Fibroblast of skin of back (primary cell): ENCODE measurements around the gene RTL1.

Experiments used
- DNase-seq: peaks from one replicate; pipeline ENCODE4 v3.0.0-alpha.2; 2013

Gene RTL1

GRCh38 chr14:100845341-100845740 lies 58.2 kb downstream of the RTL1 start:
- no peak for DNase-seq

- no peak for DNase-seq
These were observed 58.7 kb downstream of the RTL1 start for GRCh38 chr14:100844846-100845245.

- DNase-seq: no peak
These were observed 59.1 kb downstream of the RTL1 start for GRCh38 chr14:100844421-100844820.

- DNase-seq: no peak
These were observed 59.5 kb downstream of the RTL1 start for GRCh38 chr14:100844082-100844408.

- DNase-seq: peak; percentile 93
These were observed 60.7 kb downstream of the RTL1 start for GRCh38 chr14:100842799-100843198.

GRCh38 chr14:100841761-100842403 lies 61.6 kb downstream of the RTL1 start:
- no peak for DNase-seq

GRCh38 chr14:100841066-100841760 lies 62.3 kb downstream of the RTL1 start:
- DNase-seq: no peak

- no peak for DNase-seq
These were observed 63.0 kb downstream of the RTL1 start for GRCh38 chr14:100840286-100841065.

GRCh38 chr14:100839681-100840111 lies 63.8 kb downstream of the RTL1 start:
- DNase-seq: no peak

GRCh38 chr14:100839315-100839585 lies 64.3 kb downstream of the RTL1 start:
- DNase-seq: no peak

- no peak for DNase-seq
These were observed 64.8 kb downstream of the RTL1 start for GRCh38 chr14:100838493-100839314.

- no peak for DNase-seq
These were observed 65.6 kb downstream of the RTL1 start for GRCh38 chr14:100837805-100838350.

- DNase-seq: no peak
These were observed 66.3 kb downstream of the RTL1 start for GRCh38 chr14:100836941-100837804.

GRCh38 chr14:100836311-100836805 lies 67.2 kb downstream of the RTL1 start:
- no peak for DNase-seq

GRCh38 chr14:100835548-100836310 lies 67.8 kb downstream of the RTL1 start:
- DNase-seq: no peak

- no peak for DNase-seq
These were observed 68.6 kb downstream of the RTL1 start for GRCh38 chr14:100834794-100835547.

- DNase-seq: no peak
These were observed 69.3 kb downstream of the RTL1 start for GRCh38 chr14:100834082-100834793.

- DNase-seq: no peak
These were observed 71.1 kb downstream of the RTL1 start for GRCh38 chr14:100832311-100832960.

GRCh38 chr14:100830681-100831080 lies 72.8 kb downstream of the RTL1 start:
- DNase-seq: no peak
